ENCODE data around the gene HJURP.

The HJURP gene

GRCh38 chr2:233830111-233830802 is 24.1 kb downstream of the HJURP start:
- DNase-seq: no peak

GRCh38 chr2:233829193-233830110 is 24.9 kb downstream of the HJURP start:
- no peak for DNase-seq

- no peak for DNase-seq
Observed at GRCh38 chr2:233828546-233829192, 25.7 kb downstream of the HJURP start.

- DNase-seq: no peak
Observed at GRCh38 chr2:233824373-233824772, 30.0 kb downstream of the HJURP start.

GRCh38 chr2:233823731-233824121 is 30.6 kb downstream of the HJURP start:
- DNase-seq: no peak

- no peak for DNase-seq
Observed at GRCh38 chr2:233822781-233823730, 31.3 kb downstream of the HJURP start.

- DNase-seq: no peak
Observed at GRCh38 chr2:233822101-233822771, 32.1 kb downstream of the HJURP start.

GRCh38 chr2:233821709-233822100 is 32.6 kb downstream of the HJURP start:
- DNase-seq: no peak

GRCh38 chr2:233821196-233821595 is 33.1 kb downstream of the HJURP start:
- no peak for DNase-seq

- DNase-seq: no peak
Observed at GRCh38 chr2:233820774-233821105, 33.6 kb downstream of the HJURP start.

GRCh38 chr2:233819884-233820773 is 34.2 kb downstream of the HJURP start:
- no peak for DNase-seq

GRCh38 chr2:233818639-233819621 is 35.4 kb downstream of the HJURP start:
- no peak for DNase-seq

GRCh38 chr2:233817995-233818638 is 36.2 kb downstream of the HJURP start:
- no peak for DNase-seq

- no peak for DNase-seq
Observed at GRCh38 chr2:233817361-233817911, 36.9 kb downstream of the HJURP start.

- no peak for DNase-seq
Observed at GRCh38 chr2:233816771-233817170, 37.6 kb downstream of the HJURP start.

GRCh38 chr2:233816334-233816733 is 38.0 kb downstream of the HJURP start:
- DNase-seq: no peak

- no peak for DNase-seq
Observed at GRCh38 chr2:233815861-233816260, 38.5 kb downstream of the HJURP start.

- DNase-seq: no peak
Observed at GRCh38 chr2:233814056-233814835, 40.1 kb downstream of the HJURP start.

Data from COR-L47 (cell line).